ENCODE data around the gene LBP.

GRCh38 chr20:38300438-38300837 is 45.8 kb upstream of the LBP start:
- TF ChIP-seq TAF1 (IDR thresholded peaks at IDR 0.05; ENCODE audit: borderline replicate concordance, insufficient read depth, low read length) (no peak), REST (IDR thresholded peaks at IDR 0.05; ENCODE audit: insufficient read depth in 1 of 2, low read depth in 2 of 2, low read length in 2 of 2) (no peak), POLR2AphosphoS5 (IDR thresholded peaks at IDR 0.05; ENCODE audit: low read depth, low read length) (no peak), FOXP2 (optimal IDR thresholded peaks at IDR 0.05; ENCODE audit: borderline replicate concordance, extremely low read depth, extremely low read length, insufficient read depth) (no peak)

All from PFSK-1 (cell line).